Body of pancreas (tissue), 4 donors: ENCODE results near the gene CDC42SE1.

Source experiments
- CTCF ChIP-seq, 7 experiments: fragments of 450-650 bp in 4 of 7; fragments of 200-600 bp in 3 of 7; sonication (generic) in 3 of 7; IDR thresholded peaks; one replicate each; pipeline ENCODE4 v1.5.1; 2016 to 2019; ENCODE audit warnings: antibody characterized with exemption in 7 of 7
- POLR2A ChIP-seq, 3 donors: fragments of 450-650 bp; IDR thresholded peaks; one replicate each; pipeline ENCODE4 v1.6.1; 2016; ENCODE audit warnings: antibody characterized with exemption in 3 of 3, mild to moderate bottlenecking in 2 of 3

- TF ChIP-seq CTCF (IDR thresholded peaks at IDR 0.05) (no peak), POLR2A (IDR thresholded peaks at IDR 0.05) (no peak)
Observed at GRCh38 chr1:151032164-151032563, 27.3 kb downstream of the CDC42SE1 start.
